HG03280 (cell line): ENCODE data around the gene GPR107.
"Not testable (repeated sequence)": the region's sequence is repeated elsewhere in the genome, so short reads cannot be mapped to it uniquely, and the experiment has no call there.

Source experiments
- ATAC-seq: cut with Tn5 transposase; IDR thresholded peaks from one replicate; pipeline ENCODE4 v1.9.1; 2021; ENCODE audit warnings: mild to moderate bottlenecking, moderate library complexity; ENCODE audit not compliant: unreplicated experiment

The GPR107 gene

GRCh38 chr9:130053504-130054324 is at the start of gene GPR107:
Gene GPR107, plus strand, starts transcription at chr9:130053906. Its CDS starts 27 bp downstream, at chr9:130053933.
- ATAC-seq: peak; percentile 68

DNA sequence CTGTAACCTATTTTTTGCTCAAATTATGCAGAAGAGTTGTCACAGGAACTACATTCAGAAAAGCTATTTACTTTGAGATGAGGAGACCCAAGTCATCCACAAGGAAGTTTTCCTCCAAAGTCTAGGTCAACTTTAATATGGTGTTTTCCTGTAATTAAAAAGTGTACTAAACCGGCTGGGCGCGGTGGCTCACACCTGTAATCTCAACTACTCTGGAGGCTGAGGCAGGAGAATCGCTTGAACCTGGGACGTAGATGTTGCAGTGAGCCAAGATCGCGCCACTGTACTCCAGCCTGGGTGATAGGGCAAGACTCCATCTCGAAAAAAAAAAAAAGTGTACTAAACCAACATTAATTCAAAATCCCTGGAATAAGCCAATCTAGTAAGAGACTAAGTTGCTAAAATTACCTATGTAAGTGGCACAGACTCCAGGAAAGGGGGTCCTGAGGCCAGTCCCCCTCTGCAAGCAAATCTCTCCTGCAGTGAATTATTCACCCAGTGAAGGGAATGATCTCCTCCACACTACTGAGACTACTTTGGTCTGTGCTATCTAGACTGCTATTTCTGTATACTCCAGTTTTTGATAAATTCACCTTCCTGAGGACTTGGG is 49.7 kb upstream of the GPR107 start:
- ATAC-seq: no peak

GRCh38 chr9:130006952-130007351 is 46.8 kb upstream of the GPR107 start:
- not testable (repeated sequence) for ATAC-seq

DNA sequence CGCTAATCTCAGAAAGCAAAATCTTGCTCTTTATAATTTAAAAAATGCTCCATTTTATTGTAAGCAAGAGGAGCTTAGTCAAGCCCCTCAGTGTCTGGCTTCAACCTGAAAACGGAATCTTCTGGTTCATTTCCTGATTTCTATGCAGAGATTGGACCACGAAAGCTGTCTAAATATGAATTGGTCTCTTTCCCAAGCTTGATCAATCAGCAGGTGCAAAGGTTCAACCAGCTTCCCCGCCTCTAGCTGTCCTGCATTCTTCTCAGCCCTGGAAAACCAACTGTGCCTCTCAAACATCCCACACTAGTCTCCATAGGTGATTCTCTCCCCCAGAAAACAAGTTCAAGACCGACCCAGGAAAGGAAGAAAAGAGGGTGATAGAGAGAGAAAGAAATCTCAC is 45.2 kb upstream of the GPR107 start:
- no peak for ATAC-seq

GRCh38 chr9:130009546-130009945 is 44.2 kb upstream of the GPR107 start:
- ATAC-seq: not testable (repeated sequence)

GRCh38 chr9:130010151-130010988 is 43.3 kb upstream of the GPR107 start:
- peak; percentile 34 for ATAC-seq

GRCh38 chr9:130013326-130013725 is 40.4 kb upstream of the GPR107 start:
- ATAC-seq: no peak

DNA sequence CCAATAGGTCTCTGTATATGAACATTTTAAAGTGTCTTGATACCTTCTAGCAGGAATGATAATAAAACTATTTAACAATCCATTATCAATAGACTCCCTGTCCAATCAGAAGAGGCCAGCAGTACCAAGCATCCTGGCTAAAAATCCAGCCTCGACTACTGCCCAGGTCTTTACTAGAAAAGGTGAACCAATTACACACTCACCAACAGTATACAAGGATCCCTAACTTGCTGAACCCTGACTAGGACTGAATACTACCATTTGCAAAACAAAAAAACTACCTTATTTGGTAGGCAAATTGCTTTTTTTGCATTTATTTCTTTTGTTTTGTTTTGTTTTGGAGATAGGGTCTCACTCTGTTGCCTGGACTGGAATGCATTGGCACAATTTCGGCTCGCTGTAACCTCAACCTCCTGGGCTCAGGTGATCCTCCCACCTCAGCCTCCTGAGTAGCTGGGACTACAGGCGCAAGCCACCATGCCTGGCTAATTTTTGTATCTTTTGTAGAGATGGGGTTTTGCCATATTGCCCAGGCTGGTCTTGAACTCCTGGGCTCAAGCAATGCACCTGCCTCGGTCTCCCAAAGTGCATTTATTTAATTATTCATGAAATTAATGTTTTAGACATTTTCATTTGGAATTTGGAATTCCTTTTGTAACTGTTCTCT is 38.2 kb upstream of the GPR107 start:
- no peak for ATAC-seq

DNA sequence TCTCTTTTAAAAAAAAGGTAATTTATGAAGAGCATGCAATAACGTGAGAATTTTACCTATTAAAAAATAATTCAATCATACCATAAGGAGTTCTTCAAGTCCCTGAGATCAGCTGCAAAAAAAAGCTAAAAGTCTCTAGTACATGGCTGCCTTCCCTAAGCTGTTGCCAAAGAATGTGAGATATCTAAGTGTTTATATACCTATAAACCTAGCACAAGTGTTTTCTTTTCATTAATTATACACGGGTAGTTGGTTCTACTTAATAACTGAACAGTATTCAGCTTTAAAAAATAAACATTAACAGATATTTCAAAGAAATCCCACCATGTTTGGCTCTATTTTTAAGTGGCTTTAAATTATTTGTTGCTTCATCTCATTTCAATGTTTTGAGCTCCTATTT is 36.6 kb upstream of the GPR107 start:
- no peak for ATAC-seq

DNA sequence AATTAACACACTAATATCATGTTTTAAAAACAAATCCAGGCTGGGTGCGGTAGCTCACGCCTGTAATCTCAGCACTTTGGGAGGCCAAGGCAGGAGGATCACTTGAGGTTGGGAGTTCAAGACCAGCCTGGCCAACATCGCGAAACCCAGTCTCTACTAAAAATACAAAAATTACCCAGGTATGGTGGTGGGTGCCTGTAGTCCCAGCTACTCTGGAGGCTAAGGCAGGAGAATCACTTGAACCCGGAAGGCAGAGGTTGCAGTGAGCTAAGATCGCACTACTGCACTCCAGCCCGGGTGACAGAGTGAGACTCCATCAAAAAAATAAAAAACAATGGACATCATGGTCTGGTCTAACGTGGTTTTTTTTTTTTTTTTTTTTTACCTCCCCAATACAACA is 36.2 kb upstream of the GPR107 start:
- not testable (repeated sequence) for ATAC-seq

DNA sequence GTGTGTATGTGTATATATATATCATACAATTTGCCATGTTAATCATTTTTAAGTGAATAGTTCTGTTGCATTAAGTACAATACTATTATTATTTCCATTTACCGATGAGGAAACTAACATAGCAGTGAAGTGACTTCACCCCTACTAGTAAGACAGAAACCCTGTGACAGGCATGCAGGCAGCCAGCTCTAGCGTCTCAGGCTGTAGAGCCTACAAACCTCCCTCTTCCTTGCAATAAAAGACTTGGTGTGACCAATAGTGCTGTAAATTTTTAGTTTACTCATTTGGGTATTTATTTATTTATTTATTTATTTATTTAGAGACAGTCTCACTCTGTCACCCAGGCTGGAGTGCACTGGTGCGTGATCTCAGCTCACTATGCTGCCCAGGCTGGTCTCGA is 35.4 kb upstream of the GPR107 start:
- ATAC-seq: no peak

- ATAC-seq: no peak
Observed at GRCh38 chr9:130020618-130021017, 33.1 kb upstream of the GPR107 start.

GRCh38 chr9:130021123-130021522 is 32.6 kb upstream of the GPR107 start:
- no peak for ATAC-seq

DNA sequence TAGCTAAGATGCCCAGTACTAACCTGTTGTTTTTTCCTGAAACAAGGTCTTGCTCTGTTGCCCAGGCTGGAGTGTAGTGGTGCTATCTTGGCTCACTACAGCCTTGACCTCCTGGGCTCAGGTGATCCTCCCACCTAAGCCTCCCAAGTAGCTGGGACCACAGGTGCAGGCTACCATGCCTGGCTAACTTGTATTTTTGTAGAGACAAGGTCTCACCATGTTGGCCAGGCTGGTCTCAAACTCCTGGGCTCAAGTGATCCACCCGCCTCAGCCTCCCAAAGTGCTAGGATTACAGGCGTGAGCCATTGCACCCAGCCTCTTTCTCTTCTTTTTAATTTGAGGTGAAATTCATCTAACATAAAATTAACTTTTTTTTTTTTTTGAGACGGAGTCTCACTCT is 31.9 kb upstream of the GPR107 start:
- ATAC-seq: not testable (repeated sequence)

GRCh38 chr9:130022566-130023143 is 31.1 kb upstream of the GPR107 start:
- no peak for ATAC-seq

DNA sequence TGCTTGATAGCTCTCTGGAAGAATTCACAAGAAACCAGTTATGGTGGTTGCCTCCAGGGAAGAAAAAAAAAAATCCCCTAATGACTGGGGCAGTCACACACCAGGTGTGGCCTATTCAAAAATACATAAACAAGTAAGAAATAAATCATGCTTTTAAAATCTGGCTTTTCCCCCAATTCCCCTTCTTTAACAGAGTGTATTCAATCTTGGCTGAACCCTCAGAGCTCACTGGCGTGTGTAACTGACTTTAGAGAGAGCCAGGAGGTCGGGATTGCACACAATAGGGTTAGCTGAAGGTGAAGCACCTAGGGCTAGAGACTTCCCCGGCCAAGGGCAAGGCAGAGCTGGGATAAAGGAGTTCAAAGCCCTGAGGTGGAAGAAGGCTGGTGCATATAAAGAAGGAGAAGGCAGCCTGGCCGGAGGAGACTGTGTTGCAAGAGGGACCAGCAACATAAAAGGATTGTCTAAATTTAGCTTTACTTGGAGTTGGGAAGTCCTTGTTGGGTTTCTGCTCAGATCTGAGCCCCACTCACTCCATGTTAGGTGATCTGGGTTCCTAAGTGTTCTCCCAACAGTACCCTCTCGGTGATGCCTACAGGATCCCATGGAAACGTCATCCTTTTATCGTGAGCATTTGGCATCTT is 30.4 kb upstream of the GPR107 start:
- ATAC-seq: no peak

GRCh38 chr9:130023994-130024596 is 29.6 kb upstream of the GPR107 start:
- no peak for ATAC-seq

DNA sequence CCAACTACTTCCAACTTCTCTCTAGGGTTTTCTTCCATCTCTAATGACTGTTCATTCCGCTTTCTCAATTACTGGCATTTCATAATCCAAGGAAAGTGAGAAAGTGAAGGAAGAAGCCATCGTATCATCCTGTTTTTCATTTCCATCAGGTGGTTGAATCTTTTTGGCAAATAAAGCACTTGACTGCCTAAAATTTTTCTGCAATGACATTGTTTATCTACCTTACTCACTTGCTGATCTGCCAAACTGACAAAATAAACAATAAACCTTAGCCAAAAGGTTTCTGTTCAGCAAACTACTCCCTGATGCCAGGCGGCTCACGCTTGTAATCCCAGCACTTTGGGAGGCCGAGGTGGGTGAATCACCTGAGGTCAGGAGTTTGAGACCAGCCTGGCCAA is 29.1 kb upstream of the GPR107 start:
- ATAC-seq: no peak

GRCh38 chr9:130026583-130027340 is 26.9 kb upstream of the GPR107 start:
- no peak for ATAC-seq
